Ovary (tissue), 3 donors: ENCODE results near the gene GABRG3.

Source experiments
- CTCF ChIP-seq, 3 donors: fragments of 450-650 bp in 2 of 3; fragments of 200-600 bp in 1 of 3; IDR thresholded peaks; one replicate each; pipeline versions ENCODE4 v1.5.1 to v1.8.0; 2016 to 2022; ENCODE audit warnings: antibody characterized with exemption in 3 of 3, mild to moderate bottlenecking in 1 of 3
- POLR2A ChIP-seq: fragments of 450-650 bp; IDR thresholded peaks from one replicate; pipeline ENCODE4 v1.6.1; 2017; ENCODE audit warnings: antibody characterized with exemption, mild to moderate bottlenecking, moderate library complexity
- donor health status: DM: no; HTN: no; CAD: no.

DNA sequence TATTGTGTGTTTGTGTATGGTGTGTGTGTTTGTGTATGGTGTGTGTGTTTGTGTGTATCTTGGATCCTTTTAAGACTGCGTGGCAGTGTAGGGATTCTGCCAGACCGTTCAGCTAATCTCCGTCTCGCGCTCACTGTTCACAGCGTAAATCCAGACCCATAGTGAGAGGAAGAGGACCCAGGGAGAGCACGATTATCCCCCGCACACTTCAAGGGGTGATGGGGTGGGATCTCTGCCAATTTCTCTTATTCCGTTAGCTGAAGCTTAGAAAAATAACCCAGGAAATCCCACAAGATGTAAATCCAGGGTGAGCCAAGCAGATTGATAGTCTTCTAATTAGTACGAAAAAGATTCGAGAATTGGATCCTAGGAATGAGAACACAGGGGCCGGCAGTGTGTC, 381.2 kb downstream of the GABRG3 start:
- no peak for TF ChIP-seq CTCF (IDR thresholded peaks at IDR 0.05)
- TF ChIP-seq POLR2A = no peak
